ENCODE data around the gene SHC2. TPM values are rescaled to one million over a fixed set of nuclear protein-coding genes. Genes with fewer than 3 reads are reported as not detected.

Gene SHC2
- polyA plus RNA-seq, 1 of the 3 experiments (the other 2 are of a cell fraction), result 0.64 TPM

GRCh38 chr19:464208-464545 is 3.3 kb upstream of the SHC2 start:
- no peaks in the 10 kb centered on the region for H3K36me3 ChIP-seq (replicated peaks in 1 of 2; ENCODE audit: control insufficient read depth in 1 of 2, insufficient read depth in 2 of 2, low read length in 1 of 2)

GRCh38 chr19:463483-464207 is 2.8 kb upstream of the SHC2 start:
- Histone ChIP-seq H3F3A (replicated peaks; ENCODE audit: insufficient read depth) (no peaks in the 10 kb centered on the region), H3K4me3 (ENCODE audit: low read depth in 2 of 2, low read length in 1 of 2) (no peak overlapping the region), H3K36me3 (replicated peaks in 1 of 2; ENCODE audit: control insufficient read depth in 1 of 2, insufficient read depth in 2 of 2, low read length in 1 of 2) (no peaks in the 10 kb centered on the region), H4K20me1 (ENCODE audit: insufficient read depth) (no peaks in the 10 kb centered on the region), H3K9ac (no peak overlapping the region), H3K4me2 (no peak overlapping the region), H3K27ac (ENCODE audit: low read depth in 2 of 2, low read length in 1 of 2) (no peak overlapping the region), H3K4me1 (ENCODE audit: control insufficient read depth in 1 of 2, insufficient read depth in 2 of 2, low read depth in 1 of 2, low read length in 1 of 2) (peaks cover 0 to 9% of the 10 kb centered on the region in 2 experiments; a peak in 1 of 4 replicates), H3K79me2 (ENCODE audit: insufficient read depth) (no peaks in the 10 kb centered on the region), H3K9me3 (no peaks in the 10 kb centered on the region), H3K27me3 (ENCODE audit: insufficient read depth) (peaks cover 12% of the 10 kb centered on the region; the same call in 1 of the 2 replicates), H2AFZ (ENCODE audit: low read depth) (no peak overlapping the region), H3K9me2 (no peaks in the 10 kb centered on the region)
- CTCF ChIA-PET, result interaction anchor here (0.8 to 1.7 kb wide), 4 partner anchors 16 to 79 kb away, joined by 3 to 5 read pairs (median 4); no protein-coding TSS in a partner anchor
- no peak for DNase-seq
- TF ChIP-seq ELF1 (IDR thresholded peaks at IDR 0.05) (no peak), GABPA (IDR thresholded peaks at IDR 0.05; ENCODE audit: low read depth) (no peak), MEF2A (IDR thresholded peaks at IDR 0.05; ENCODE audit: borderline replicate concordance, low read depth) (no peak), MXI1 (IDR thresholded peaks at IDR 0.05; ENCODE audit: low read depth, low read length) (no peak), ZBTB33 (IDR thresholded peaks at IDR 0.05; ENCODE audit: borderline replicate concordance, low read depth) (no peak), GATA2 (CRISPR knock-in tag; IDR thresholded peaks at IDR 0.05) (no peak), REST (IDR thresholded peaks at IDR 0.05; ENCODE audit: low read depth, low read length) (no peak), SIN3A (IDR thresholded peaks at IDR 0.05; ENCODE audit: borderline replicate concordance, low read depth, low read length) (no peak), RCOR1 (IDR thresholded peaks at IDR 0.05; ENCODE audit: low read length) (no peak), JUND (IDR thresholded peaks at IDR 0.05) (no peak), YY1 (IDR thresholded peaks at IDR 0.05; ENCODE audit: low read depth) (no peak), TEAD4 (IDR thresholded peaks at IDR 0.05; ENCODE audit: borderline replicate concordance, insufficient read depth) (no peak), FOXM1 (IDR thresholded peaks at IDR 0.05; ENCODE audit: low read depth) (no peak)
- 88% methylated on average over 12 of the region's 35 CpGs for WGBS (ENCODE audit: low lambda C conversion rate)
- POLR2A ChIA-PET, result no interaction called here

More at GRCh38 chr19:464208-464545, 3.3 kb upstream of the SHC2 start:
- no peak overlapping the region for H2AFZ ChIP-seq (ENCODE audit: low read depth)
- H3F3A ChIP-seq (replicated peaks; ENCODE audit: insufficient read depth), result no peaks in the 10 kb centered on the region
- H3K27me3 ChIP-seq (ENCODE audit: insufficient read depth), result peaks cover 12% of the 10 kb centered on the region; the same call in 1 of the 2 replicates
- peaks cover 0 to 9% of the 10 kb centered on the region in 2 experiments; a peak in 1 of 4 replicates for H3K4me1 ChIP-seq (ENCODE audit: control insufficient read depth in 1 of 2, insufficient read depth in 2 of 2, low read depth in 1 of 2, low read length in 1 of 2)
- H4K20me1 ChIP-seq (ENCODE audit: insufficient read depth), result no peaks in the 10 kb centered on the region
- 95% methylated on average over 9 of the region's 9 CpGs for WGBS (ENCODE audit: low lambda C conversion rate)
- POLR2A ChIA-PET, result no interaction called here
- no peak overlapping the region for H3K4me3 ChIP-seq (ENCODE audit: low read depth in 2 of 2, low read length in 1 of 2)
- CTCF ChIA-PET, result no interaction called here
- no peak for DNase-seq
- no peaks in the 10 kb centered on the region for H3K9me2 ChIP-seq
- no peak for TF ChIP-seq SMC3 (IDR thresholded peaks at IDR 0.05; ENCODE audit: low read depth, low read length)
- TF ChIP-seq RXRA (IDR thresholded peaks at IDR 0.05; ENCODE audit: borderline replicate concordance, low read depth), result no peak
- H3K4me2 ChIP-seq, result no peak overlapping the region
- H3K9me3 ChIP-seq, result no peaks in the 10 kb centered on the region
- no peak overlapping the region for H3K27ac ChIP-seq (ENCODE audit: low read depth in 2 of 2, low read length in 1 of 2)
- no peaks in the 10 kb centered on the region for H3K79me2 ChIP-seq (ENCODE audit: insufficient read depth)
- no peak overlapping the region for H3K9ac ChIP-seq
